ENCODE measurements around the gene ZNF280D.
"Not testable (repeated sequence)": the region's sequence is repeated elsewhere in the genome, so short reads cannot be mapped to it uniquely, and the experiment has no call there.

DNA sequence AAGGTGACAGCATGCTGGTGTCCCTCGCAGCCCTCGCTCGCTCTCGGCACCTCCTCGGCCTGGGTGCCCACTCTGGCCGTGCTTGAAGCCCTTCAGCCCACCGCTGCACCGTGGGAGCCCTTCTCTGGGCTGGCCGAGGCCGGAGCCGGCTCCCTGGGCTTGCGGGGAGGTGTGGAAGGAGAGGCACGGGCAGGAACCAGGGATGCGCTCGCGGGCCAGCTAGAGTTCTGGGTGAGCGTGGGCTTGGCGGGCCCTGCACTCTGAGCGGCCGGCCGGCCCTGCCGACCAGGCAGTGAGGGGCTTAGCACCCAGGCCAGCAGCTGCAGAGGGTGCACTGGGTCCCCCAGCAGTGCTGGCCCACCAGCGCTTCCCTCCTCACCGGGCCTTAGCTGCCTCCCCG, 46.1 kb upstream of the ZNF280D start:
- TF ChIP-seq SUZ12 (IDR thresholded peaks at IDR 0.05); FOXK2 (IDR thresholded peaks at IDR 0.05); ELF4 (IDR thresholded peaks at IDR 0.05); L3MBTL2 (conservative IDR thresholded peaks at IDR 0.05); LEF1 (IDR thresholded peaks at IDR 0.05; ENCODE audit: borderline replicate concordance); CTBP1 (IDR thresholded peaks at IDR 0.05; ENCODE audit: borderline replicate concordance); SP1 (IDR thresholded peaks at IDR 0.05); ZNF384 (IDR thresholded peaks at IDR 0.05); ARNT (IDR thresholded peaks at IDR 0.05): not testable (repeated sequence)
- TF ChIP-seq, protein P1, sequence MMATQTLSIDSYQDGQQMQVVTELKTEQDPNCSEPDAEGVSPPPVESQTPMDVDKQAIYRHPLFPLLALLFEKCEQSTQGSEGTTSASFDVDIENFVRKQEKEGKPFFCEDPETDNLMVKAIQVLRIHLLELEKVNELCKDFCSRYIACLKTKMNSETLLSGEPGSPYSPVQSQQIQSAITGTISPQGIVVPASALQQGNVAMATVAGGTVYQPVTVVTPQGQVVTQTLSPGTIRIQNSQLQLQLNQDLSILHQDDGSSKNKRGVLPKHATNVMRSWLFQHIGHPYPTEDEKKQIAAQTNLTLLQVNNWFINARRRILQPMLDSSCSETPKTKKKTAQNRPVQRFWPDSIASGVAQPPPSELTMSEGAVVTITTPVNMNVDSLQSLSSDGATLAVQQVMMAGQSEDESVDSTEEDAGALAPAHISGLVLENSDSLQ (IDR thresholded peaks at IDR 0.05) = not testable (repeated sequence)
